Activated T-cell treated with anti-CD3 and anti-CD28 coated beads, Interleukin-2, amount 50 U/mL, for 72 hours (primary cell): ENCODE results near the gene RIC1. TPM values are rescaled to one million over a fixed set of nuclear protein-coding genes. Genes with fewer than 3 reads are reported as not detected.
"Not testable (repeated sequence)": the region's sequence is repeated elsewhere in the genome, so short reads cannot be mapped to it uniquely, and the experiment has no call there.

Experiments
- ATAC-seq, 2 donors: fragments of 150-1000 bp; cut with Tn5 transposase; replicated peaks in 1 of 2; 2 replicates each; pipeline ENCODE4 v1.10.0; 2021; ENCODE audit warnings: moderate library complexity in 2 of 2, mild to moderate bottlenecking in 1 of 2
- DNase-seq, 2 donors: peaks; one replicate each; pipeline ENCODE4 v3.0.0; 2021 to 2022; ENCODE audit warnings: mixed read lengths in 1 of 2
- H3K27ac Mint-ChIP-seq: one replicate; pipeline ENCODE4 v1.8.0; 2022; ENCODE audit warnings: mild to moderate bottlenecking, moderate library complexity, mixed read lengths
- H3K27me3 Mint-ChIP-seq: one replicate; pipeline ENCODE4 v1.8.0; 2022; ENCODE audit warnings: low read depth, mixed read lengths
- H3K36me3 Mint-ChIP-seq, 2 donors: one replicate each; pipeline ENCODE4 v1.8.0; 2022; ENCODE audit warnings: mixed read lengths in 2 of 2, mild to moderate bottlenecking in 1 of 2; ENCODE audit not compliant: insufficient read depth in 2 of 2
- H3K4me1 Mint-ChIP-seq: one replicate; pipeline ENCODE4 v1.8.0; 2022; ENCODE audit warnings: low read depth, mixed read lengths
- H3K4me3 Mint-ChIP-seq, 2 donors: one replicate each; pipeline ENCODE4 v1.8.0; 2022; ENCODE audit warnings: mild to moderate bottlenecking in 2 of 2, mixed read lengths in 2 of 2, moderate library complexity in 2 of 2
- H3K9me3 Mint-ChIP-seq, 2 donors: one replicate each; pipeline ENCODE4 v1.8.0; 2022; ENCODE audit warnings: mixed read lengths in 2 of 2
- total RNA-seq, 2 donors: library from RNA; stranded (reverse); gene quantifications; one replicate each; pipeline ENCODE4 v1.2.3, GENCODE V29; 2022

The RIC1 gene
- total RNA-seq, 2 donors from 2014 or later, result 22.0 to 25.9 TPM

- H3K27me3 Mint-ChIP-seq, result no peaks in the 10 kb centered on the region
- no peaks in the 10 kb centered on the region for H3K9me3 Mint-ChIP-seq
- ATAC-seq (no peak), DNase-seq (no peak)
- peaks cover 12 to 44% of the 10 kb centered on the region in 2 donors for H3K36me3 Mint-ChIP-seq
- H3K27ac Mint-ChIP-seq, result peak overlapping the region; percentile 51
- H3K4me3 Mint-ChIP-seq, result no peak overlapping the region
- H3K4me1 Mint-ChIP-seq, result peaks cover 42% of the 10 kb centered on the region
Observed at GRCh38 chr9:5762421-5762820, 133.5 kb downstream of the RIC1 start.

- H3K4me3 Mint-ChIP-seq, result peak overlapping the region in 1 of 2 donors; percentile 55
- H3K9me3 Mint-ChIP-seq, result no peaks in the 10 kb centered on the region
- peaks cover 10 to 41% of the 10 kb centered on the region in 2 donors for H3K36me3 Mint-ChIP-seq
- ATAC-seq (peak; percentile 67 to 72), DNase-seq (peak; percentile 7 to 27)
- H3K27me3 Mint-ChIP-seq, result no peaks in the 10 kb centered on the region
- H3K4me1 Mint-ChIP-seq, result peaks cover 54% of the 10 kb centered on the region
- H3K27ac Mint-ChIP-seq, result peak overlapping the region; percentile 54
Observed at GRCh38 chr9:5764130-5764868, 135.4 kb downstream of the RIC1 start.

GRCh38 chr9:5767968-5768932 is 139.3 kb downstream of the RIC1 start:
- Mint-ChIP-seq H3K4me3 (peak overlapping the region; percentile 3 to 53), H3K9me3 (no peaks in the 10 kb centered on the region), H3K27me3 (no peaks in the 10 kb centered on the region), H3K36me3 (peaks cover 13 to 45% of the 10 kb centered on the region in 2 donors), H3K27ac (peak overlapping the region; percentile 12), H3K4me1 (peaks cover 35% of the 10 kb centered on the region)
- DNase-seq (peak; percentile 14 to 28), ATAC-seq (peak; percentile 80 to 92)

GRCh38 chr9:5773324-5773999 is 144.6 kb downstream of the RIC1 start:
- peaks cover 8% of the 10 kb centered on the region for H3K4me1 Mint-ChIP-seq
- DNase-seq (no peak), ATAC-seq (no peak)
- H3K27me3 Mint-ChIP-seq, result no peaks in the 10 kb centered on the region
- no peak overlapping the region for H3K27ac Mint-ChIP-seq
- peaks cover 11 to 41% of the 10 kb centered on the region in 2 donors for H3K36me3 Mint-ChIP-seq
- no peak overlapping the region for H3K4me3 Mint-ChIP-seq
- peaks cover 0 to 3% of the 10 kb centered on the region in 2 donors for H3K9me3 Mint-ChIP-seq

GRCh38 chr9:5778805-5779204 is 149.9 kb downstream of the RIC1 start:
- Mint-ChIP-seq H3K36me3 (peaks cover 36 to 65% of the 10 kb centered on the region in 2 donors), H3K4me1 (peaks cover 2% of the 10 kb centered on the region), H3K4me3 (no peak overlapping the region), H3K27ac (no peak overlapping the region), H3K27me3 (no peaks in the 10 kb centered on the region), H3K9me3 (peaks cover 21 to 23% of the 10 kb centered on the region in 2 donors)
- DNase-seq (no peak), ATAC-seq (no peak)

- DNase-seq, H3K4me3 Mint-ChIP-seq, H3K4me1 Mint-ChIP-seq, H3K27ac Mint-ChIP-seq, ATAC-seq, H3K27me3 Mint-ChIP-seq: not testable (repeated sequence)
- peaks cover 21 to 23% of the 10 kb centered on the region in 2 donors for H3K9me3 Mint-ChIP-seq
- peaks cover 36 to 60% of the 10 kb centered on the region in 2 donors for H3K36me3 Mint-ChIP-seq
Observed at GRCh38 chr9:5779705-5780218, 150.9 kb downstream of the RIC1 start.

- not testable (repeated sequence) for H3K4me3 Mint-ChIP-seq, H3K27me3 Mint-ChIP-seq, H3K27ac Mint-ChIP-seq, ATAC-seq, DNase-seq
- H3K9me3 Mint-ChIP-seq, result peaks cover 21% of the 10 kb centered on the region in 2 donors
- peaks cover 16% of the 10 kb centered on the region for H3K4me1 Mint-ChIP-seq
- H3K36me3 Mint-ChIP-seq, result peaks cover 42 to 57% of the 10 kb centered on the region in 2 donors
Observed at GRCh38 chr9:5783420-5783819, 154.5 kb downstream of the RIC1 start.

GRCh38 chr9:5783982-5784381 is 155.1 kb downstream of the RIC1 start:
- H3K4me1 Mint-ChIP-seq, result peaks cover 21% of the 10 kb centered on the region
- no peak overlapping the region for H3K27ac Mint-ChIP-seq
- peaks cover 41 to 56% of the 10 kb centered on the region in 2 donors for H3K36me3 Mint-ChIP-seq
- no peak overlapping the region for H3K4me3 Mint-ChIP-seq
- DNase-seq (no peak), ATAC-seq (no peak)
- peaks cover 20 to 21% of the 10 kb centered on the region in 2 donors for H3K9me3 Mint-ChIP-seq
- no peaks in the 10 kb centered on the region for H3K27me3 Mint-ChIP-seq

GRCh38 chr9:5784526-5785315 is 155.8 kb downstream of the RIC1 start:
- Mint-ChIP-seq H3K4me3 (no peak overlapping the region), H3K27ac (peak overlapping the region; percentile 23), H3K4me1 (peaks cover 21% of the 10 kb centered on the region), H3K27me3 (no peaks in the 10 kb centered on the region), H3K36me3 (peaks cover 40 to 55% of the 10 kb centered on the region in 2 donors), H3K9me3 (peaks cover 20 to 21% of the 10 kb centered on the region in 2 donors)
- ATAC-seq (no peak), DNase-seq (no peak)

GRCh38 chr9:5786370-5787127 is 157.6 kb downstream of the RIC1 start:
- peaks cover 33% of the 10 kb centered on the region for H3K4me1 Mint-ChIP-seq
- H3K27ac Mint-ChIP-seq, result peak overlapping the region; percentile 97
- ATAC-seq (peak in 1 of 2 donors; percentile 43), DNase-seq (no peak)
- H3K27me3 Mint-ChIP-seq, result no peaks in the 10 kb centered on the region
- no peak overlapping the region for H3K4me3 Mint-ChIP-seq
- H3K36me3 Mint-ChIP-seq, result peaks cover 27 to 40% of the 10 kb centered on the region in 2 donors
- peaks cover 11 to 13% of the 10 kb centered on the region in 2 donors for H3K9me3 Mint-ChIP-seq

- Mint-ChIP-seq H3K4me1 (peaks cover 40% of the 10 kb centered on the region), H3K9me3 (peaks cover 7 to 8% of the 10 kb centered on the region in 2 donors), H3K27me3 (no peaks in the 10 kb centered on the region), H3K36me3 (peaks cover 22 to 33% of the 10 kb centered on the region in 2 donors), H3K4me3 (no peak overlapping the region), H3K27ac (peak overlapping the region; percentile 97)
- ATAC-seq (no peak), DNase-seq (no peak)
Observed at GRCh38 chr9:5787220-5787619, 158.3 kb downstream of the RIC1 start.
